NB4 (cell line): ENCODE measurements around the gene ADAMTS18.

Source experiments
- DNase-seq: peaks from one replicate; pipeline ENCODE4 v3.0.0; 2010; ENCODE audit warnings: low read depth
- H3K4me3 ChIP-seq: one replicate; pipeline ENCODE4 v1.5.1; 2011; ENCODE audit warnings: mild to moderate bottlenecking, low read depth, low read length, moderate library complexity
- MYC ChIP-seq: IDR thresholded peaks from 2 replicates; pipeline ENCODE4 v1.6.1; 2011; ENCODE audit warnings: low read depth, low read length
- POLR2A ChIP-seq: IDR thresholded peaks from 2 replicates; pipeline ENCODE4 v1.6.1; 2011; ENCODE audit warnings: mild to moderate bottlenecking; ENCODE audit not compliant: insufficient read length; ENCODE audit errors: extremely low read depth
- TF ChIP-seq, protein P1 (sequence below): IDR thresholded peaks from one replicate; pipeline ENCODE4 v1.5.1; 2012; ENCODE audit warnings: low read depth, low read length
- TF ChIP-seq, protein P2 (sequence below): IDR thresholded peaks from 2 replicates; pipeline ENCODE4 v1.6.1; 2011; ENCODE audit warnings: low read depth, low read length

ADAMTS18 gene

DNA sequence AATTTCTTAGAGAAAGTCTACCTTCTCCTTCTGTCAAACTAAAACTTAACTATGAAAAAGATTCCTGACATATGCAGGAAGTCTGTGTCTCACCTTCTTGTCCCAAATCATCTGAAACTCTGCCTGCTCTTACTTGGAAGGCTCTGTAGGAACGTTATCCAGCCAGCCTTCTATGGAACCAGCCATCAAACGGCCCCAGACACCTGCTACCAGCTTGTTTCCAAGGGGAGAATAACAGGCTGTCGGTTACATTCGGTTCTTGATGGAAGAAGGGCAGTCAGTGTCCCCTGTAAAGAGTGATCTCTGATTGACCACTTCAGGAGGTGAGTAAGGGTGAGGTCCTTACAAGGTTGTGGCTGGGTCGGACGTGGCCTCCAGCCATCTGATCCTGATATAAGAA, 1.7 kb downstream of the ADAMTS18 start:
- H3K4me3 ChIP-seq = no peak overlapping the region
- TF ChIP-seq, protein P1, sequence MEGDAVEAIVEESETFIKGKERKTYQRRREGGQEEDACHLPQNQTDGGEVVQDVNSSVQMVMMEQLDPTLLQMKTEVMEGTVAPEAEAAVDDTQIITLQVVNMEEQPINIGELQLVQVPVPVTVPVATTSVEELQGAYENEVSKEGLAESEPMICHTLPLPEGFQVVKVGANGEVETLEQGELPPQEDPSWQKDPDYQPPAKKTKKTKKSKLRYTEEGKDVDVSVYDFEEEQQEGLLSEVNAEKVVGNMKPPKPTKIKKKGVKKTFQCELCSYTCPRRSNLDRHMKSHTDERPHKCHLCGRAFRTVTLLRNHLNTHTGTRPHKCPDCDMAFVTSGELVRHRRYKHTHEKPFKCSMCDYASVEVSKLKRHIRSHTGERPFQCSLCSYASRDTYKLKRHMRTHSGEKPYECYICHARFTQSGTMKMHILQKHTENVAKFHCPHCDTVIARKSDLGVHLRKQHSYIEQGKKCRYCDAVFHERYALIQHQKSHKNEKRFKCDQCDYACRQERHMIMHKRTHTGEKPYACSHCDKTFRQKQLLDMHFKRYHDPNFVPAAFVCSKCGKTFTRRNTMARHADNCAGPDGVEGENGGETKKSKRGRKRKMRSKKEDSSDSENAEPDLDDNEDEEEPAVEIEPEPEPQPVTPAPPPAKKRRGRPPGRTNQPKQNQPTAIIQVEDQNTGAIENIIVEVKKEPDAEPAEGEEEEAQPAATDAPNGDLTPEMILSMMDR = no peak
- TF ChIP-seq POLR2A (no peak), MYC (no peak)
- TF ChIP-seq, protein P2, sequence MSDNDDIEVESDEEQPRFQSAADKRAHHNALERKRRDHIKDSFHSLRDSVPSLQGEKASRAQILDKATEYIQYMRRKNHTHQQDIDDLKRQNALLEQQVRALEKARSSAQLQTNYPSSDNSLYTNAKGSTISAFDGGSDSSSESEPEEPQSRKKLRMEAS = no peak
- DNase-seq = no peak

DNA sequence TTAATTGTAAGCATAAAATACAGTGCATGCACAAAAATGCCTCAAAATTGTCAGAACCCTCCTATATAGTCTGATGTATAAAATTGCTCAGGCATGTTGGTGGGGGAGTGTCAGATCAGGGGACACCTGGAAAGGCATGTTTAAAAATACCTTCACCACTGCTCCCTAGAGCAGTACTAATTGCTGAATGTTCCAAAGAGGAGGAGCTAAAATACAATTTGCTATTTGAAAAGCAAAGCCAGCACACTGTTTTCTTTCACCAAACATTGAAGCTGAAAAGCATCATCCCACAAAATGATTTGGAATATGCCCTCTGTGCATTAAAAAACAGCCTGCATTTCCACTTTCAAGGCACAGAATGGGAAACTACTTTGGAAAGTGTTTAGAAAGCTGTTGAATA, 2.6 kb downstream of the ADAMTS18 start:
- DNase-seq = no peak
- TF ChIP-seq MYC (no peak), POLR2A (no peak)
- TF ChIP-seq, protein P2 = no peak
- TF ChIP-seq, protein P1 = no peak
- H3K4me3 ChIP-seq = no peak overlapping the region

DNA sequence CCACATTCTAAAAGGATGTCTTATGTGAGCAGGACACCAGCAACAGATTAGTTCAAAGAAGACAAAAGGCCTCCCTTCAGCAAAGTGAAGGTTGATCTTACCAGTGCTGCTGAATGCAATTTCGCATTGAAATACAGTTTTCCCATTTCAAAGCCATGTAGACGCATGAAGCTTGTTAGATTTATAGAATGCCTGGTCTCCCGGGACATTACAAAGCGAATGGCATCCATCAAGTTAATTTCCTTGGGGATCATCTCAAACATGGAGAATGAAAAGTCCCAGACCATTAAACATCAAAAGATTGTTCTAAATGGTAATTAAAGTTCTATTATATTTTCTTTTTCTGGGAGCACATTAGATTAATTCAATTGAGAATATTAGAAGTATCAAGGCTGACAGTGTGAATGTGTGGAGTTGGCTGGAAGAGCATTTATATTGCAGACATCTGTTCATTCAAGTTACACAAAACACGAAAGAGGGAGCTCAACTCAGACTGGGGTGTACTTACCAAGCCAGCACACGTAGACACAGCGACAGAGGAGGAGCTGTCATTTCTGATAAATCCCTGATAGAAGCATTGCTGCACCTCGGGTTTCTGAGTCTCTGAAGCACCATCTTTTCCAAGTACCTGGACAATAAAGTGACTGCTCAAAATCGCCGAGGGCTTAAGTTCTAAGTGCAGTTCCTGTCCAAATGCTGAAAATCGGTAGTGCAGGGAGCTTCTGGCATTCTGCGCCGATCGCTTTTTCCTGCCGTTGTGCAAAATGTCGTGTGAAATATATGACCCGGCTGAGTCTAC, 3.8 kb downstream of the ADAMTS18 start:
- H3K4me3 ChIP-seq = no peak overlapping the region
- no peak for DNase-seq
- TF ChIP-seq, protein P2 = no peak
- TF ChIP-seq MYC (no peak), POLR2A (no peak)
- TF ChIP-seq, protein P1 = no peak

DNA sequence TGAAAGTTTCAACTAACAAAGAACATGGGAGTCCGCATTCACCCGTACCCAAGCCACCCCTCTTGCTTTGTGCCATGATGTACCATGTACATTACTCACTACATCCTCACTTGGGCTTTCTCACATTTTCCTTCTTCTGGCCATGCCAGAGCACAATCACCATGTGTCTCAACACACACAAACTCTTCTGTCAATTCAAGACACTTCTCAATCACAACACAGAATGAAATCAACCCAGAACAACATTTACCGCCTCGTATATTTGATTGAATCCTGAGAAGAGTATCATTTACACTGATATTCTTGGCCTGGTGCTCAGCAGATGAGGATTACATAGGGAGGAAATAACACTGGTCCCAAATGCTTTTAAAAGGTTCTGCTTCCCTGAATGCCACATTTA, 4.5 kb downstream of the ADAMTS18 start:
- DNase-seq = no peak
- no peak overlapping the region for H3K4me3 ChIP-seq
- TF ChIP-seq, protein P1 = no peak
- no peak for TF ChIP-seq POLR2A
- TF ChIP-seq, protein P2 = no peak
- no peak for TF ChIP-seq MYC

DNA sequence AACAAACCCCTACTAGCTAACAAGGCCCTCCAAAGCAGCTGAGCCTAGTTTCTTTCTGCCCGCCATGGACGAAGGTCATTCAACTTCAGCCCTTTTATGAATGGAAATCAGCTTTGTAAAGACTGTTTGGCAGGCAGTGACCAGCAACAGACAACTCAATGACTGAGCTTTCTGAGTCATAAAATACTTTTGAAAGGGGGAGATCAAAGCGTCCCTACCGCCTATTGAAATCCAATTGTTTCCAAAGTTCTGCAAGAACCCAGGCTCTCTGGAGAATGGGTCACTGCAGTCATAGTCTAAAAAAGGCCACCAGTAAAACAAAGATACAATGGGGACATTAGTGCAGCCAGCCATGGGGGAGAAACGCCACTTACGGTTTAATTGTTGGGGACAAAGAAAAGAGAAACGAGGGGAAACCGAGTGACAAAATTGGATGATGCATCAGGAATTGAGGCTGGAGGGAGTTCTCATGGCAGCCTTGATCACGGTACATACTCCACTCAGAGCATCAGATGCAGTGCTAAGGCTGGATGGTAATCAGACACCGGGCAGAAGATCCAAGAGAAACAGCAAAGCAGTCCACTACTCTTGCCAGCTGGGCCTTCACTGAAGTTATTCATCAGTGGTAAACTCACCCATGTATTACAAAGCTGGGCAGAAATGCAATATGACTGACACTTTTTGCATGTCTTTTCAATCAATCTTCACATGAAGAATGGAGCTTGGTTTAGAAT, 9.8 kb downstream of the ADAMTS18 start:
- TF ChIP-seq MYC (no peak), POLR2A (no peak)
- TF ChIP-seq, protein P2 = no peak
- TF ChIP-seq, protein P1 = no peak
- H3K4me3 ChIP-seq = no peak overlapping the region
- DNase-seq = no peak
